Neural cell (in vitro differentiated cells): ENCODE measurements around the gene GRK4.

Experiments
- CTCF ChIP-seq: fragments of 450-650 bp; IDR thresholded peaks from 2 replicates; pipeline ENCODE4 v1.5.1; 2014; ENCODE audit warnings: antibody characterized with exemption, mild to moderate bottlenecking, moderate library complexity; ENCODE audit not compliant: poor library complexity, severe bottlenecking
- EZH2 ChIP-seq: fragments of 200-600, 300-800 bp; shearing (Covaris generic), sonication (generic); IDR thresholded peaks from 2 replicates; pipeline ENCODE4 v1.6.1; 2014; ENCODE audit warnings: antibody characterized with exemption, low read length, borderline replicate concordance, mild to moderate bottlenecking; ENCODE audit not compliant: insufficient read depth, poor library complexity, severe bottlenecking
- MXI1 ChIP-seq: fragments of 450-650 bp; conservative IDR thresholded peaks from 2 replicates; pipeline ENCODE4 v1.6.1; 2014; ENCODE audit warnings: antibody characterized with exemption, mild to moderate bottlenecking; ENCODE audit not compliant: poor library complexity, severe bottlenecking
- POLR2AphosphoS5 ChIP-seq: IDR thresholded peaks from 2 replicates; pipeline ENCODE4 v1.6.1; 2012
- SMC3 ChIP-seq: fragments of 450-650 bp; conservative IDR thresholded peaks from 2 replicates; pipeline ENCODE4 v1.6.1; 2014; ENCODE audit warnings: antibody characterized with exemption, mild to moderate bottlenecking, moderate library complexity; ENCODE audit not compliant: poor library complexity
- TAF1 ChIP-seq: IDR thresholded peaks from 2 replicates; pipeline ENCODE4 v1.6.1; 2012; ENCODE audit warnings: low read depth

GRCh38 chr4:2963175-2963965 lies at the start of gene GRK4, which contains the start of gene NOP14:
- TF ChIP-seq CTCF (peak; percentile 75), MXI1 (peak; percentile 98), EZH2 (no peak), SMC3 (peak; percentile 45), POLR2AphosphoS5 (peak; percentile 62), TAF1 (peak; percentile 74)
